GM19467 (cell line): ENCODE results near the gene CRYL1.
A peak's percentile ranks its signal among the peaks of the same experiment; 100 is the strongest.

Experiments used
- ATAC-seq: cut with Tn5 transposase; IDR thresholded peaks from one replicate; pipeline ENCODE4 v1.9.1; 2021; ENCODE audit warnings: mild to moderate bottlenecking, moderate library complexity; ENCODE audit not compliant: unreplicated experiment

The CRYL1 gene

GRCh38 chr13:20495087-20496023 lies 30.3 kb downstream of the CRYL1 start:
- no peak for ATAC-seq

DNA sequence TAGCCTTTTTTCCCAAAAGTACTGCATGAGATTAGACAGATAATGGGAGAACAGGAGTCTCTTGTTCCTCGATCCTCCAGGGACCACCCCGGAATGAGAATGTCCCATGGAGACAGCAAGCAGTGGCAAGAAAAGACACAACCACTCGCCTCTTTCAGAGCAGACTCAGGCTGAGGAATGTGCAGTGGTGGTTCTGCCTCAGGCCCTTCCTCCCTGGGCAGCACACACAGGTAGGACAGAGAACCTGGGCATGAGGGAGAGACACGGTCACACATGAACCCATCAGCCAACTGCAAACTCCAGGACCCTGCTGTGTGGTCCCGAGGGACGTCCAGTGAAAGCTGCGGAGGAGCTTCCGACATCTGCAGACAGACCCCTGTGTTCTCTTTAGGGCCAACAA lies 31.0 kb downstream of the CRYL1 start:
- no peak for ATAC-seq

DNA sequence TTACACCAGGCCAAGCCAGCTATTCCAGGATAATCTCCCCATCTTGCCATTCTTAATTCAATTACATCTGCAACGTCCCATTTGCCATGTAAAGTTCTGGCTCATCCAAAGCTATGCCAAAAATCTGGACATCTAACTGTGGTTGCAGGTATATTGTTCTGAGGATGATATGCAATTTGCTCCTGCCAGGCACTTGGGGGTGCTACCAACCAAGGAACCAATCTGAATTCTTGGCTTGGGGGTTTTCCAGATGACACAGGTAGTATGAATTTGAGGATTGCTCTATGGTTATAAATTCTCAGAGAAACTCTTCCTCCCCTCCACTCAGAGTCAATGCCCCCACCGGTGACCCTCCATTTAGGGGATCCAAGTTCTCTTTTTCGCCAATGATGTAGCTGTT lies 33.0 kb downstream of the CRYL1 start:
- ATAC-seq: no peak

GRCh38 chr13:20491926-20492435 lies 33.7 kb downstream of the CRYL1 start:
- no peak for ATAC-seq

- ATAC-seq: no peak
These were observed 36.4 kb downstream of the CRYL1 start for GRCh38 chr13:20489185-20489820.

DNA sequence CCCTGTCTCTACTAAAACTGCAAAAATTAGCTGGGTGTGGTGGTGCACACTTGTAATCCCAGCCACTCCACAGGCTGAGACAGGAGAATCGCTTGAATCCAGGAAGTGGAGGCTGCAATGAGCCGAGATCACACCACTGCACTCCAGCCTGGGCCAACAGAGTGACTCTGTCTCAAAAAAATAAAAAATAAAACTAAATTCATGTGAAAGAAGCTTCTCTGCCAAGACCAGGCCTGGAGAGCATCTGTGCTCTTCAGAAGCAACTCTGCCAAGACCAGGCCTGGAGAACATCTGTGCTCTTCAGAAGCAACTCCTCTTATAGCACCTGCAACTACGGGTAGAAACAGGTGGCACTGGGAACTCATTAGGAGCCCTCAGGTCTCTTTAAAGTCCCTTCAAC lies 37.7 kb downstream of the CRYL1 start:
- no peak for ATAC-seq

- ATAC-seq: no peak
These were observed 42.9 kb downstream of the CRYL1 start for GRCh38 chr13:20482787-20483186.

DNA sequence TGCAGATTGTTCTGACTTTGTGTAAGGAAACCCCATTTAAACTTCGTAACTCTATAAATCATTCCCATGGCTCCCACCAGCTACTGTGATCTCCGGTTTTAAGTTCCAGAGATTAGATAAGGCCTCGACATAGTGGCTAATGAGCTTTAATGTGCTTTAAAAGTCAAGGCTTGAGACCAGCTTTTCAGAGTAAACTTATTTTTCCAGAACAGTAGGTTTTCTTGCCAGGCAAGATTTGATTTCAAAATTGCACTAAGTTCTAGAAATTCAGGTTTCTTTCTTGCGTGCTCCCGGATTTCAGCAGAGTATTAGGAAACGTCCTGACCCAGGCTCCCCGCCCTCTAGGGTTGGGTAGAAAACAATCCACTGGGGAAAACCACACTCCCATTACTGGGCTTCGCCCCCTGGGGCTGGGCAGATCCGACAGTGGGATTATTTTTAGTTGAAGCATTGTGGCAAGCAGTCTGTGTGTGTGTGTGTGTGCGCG lies 43.3 kb downstream of the CRYL1 start:
- ATAC-seq: no peak

DNA sequence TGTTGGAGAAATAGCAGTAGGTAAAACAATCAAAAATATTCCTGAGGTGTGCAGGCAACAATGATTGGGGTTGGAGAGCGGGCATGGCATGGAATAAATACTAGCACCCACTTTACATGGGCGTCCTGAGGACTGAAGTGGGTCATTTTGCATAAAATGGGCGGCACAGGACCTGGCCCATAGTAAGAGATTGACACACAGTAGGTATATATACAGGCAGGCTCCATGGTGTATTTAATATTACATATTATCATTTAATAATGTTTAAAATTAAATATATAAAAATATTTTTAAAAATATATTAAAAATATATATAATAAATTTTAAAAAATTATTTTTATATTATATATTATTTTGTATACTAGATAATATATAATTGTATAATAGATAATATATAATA lies 48.3 kb downstream of the CRYL1 start:
- ATAC-seq: no peak

DNA sequence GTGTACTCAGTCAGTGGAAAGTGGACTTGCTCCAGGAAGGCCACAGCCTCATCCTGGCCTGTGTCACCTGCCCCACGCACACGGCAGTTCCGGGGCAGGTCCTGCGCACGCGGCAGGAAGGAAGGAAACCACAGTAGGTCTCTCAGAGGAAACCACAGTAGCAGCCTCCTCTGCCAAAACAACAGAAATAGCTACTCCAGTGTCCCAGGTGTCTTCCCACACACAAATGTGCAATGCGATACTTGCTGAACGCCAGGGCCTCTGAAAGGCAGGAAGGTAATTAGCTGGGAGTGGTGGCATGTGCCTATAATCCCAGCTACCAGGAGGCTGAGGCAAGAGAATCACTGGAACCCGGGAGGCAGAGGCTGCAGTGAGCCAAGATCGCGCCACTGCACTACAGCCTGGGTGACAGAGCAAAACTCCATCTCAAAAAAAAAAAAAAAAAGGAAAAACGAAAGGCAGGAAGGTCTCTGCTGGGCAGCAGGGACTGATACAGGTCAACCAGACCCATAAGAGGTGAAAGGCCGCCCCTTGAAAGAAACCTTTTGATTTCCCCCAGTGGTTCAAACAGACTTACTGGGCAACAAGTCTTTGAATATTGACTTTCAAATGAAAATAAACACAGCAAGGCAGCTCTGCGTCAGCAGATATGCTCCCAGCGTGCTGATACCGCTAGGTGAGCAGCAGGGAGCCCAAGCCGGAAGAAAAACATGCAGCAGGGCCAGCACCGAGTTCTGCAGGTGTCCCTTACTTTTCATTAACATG lies 49.5 kb downstream of the CRYL1 start:
- ATAC-seq: peak; percentile 98

DNA sequence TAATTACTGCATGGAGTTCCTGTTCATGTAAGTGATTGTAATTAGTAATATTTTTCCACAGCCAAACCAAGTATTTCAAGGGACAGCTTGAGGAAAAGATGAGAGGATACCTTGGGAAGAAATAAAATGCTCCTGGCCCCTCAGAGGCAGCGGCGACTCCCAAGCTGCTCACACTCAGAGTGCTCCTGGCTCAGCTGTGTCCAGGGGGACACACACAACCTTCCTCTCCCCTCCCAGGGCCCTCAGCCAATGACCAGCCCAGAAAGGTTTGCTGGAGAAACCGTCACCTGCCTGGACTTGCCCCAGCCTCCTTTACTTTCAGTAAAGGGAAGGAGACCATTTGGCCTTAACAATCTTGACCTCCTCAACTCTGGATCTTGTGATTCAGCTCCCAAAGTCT lies 51.1 kb downstream of the CRYL1 start:
- ATAC-seq: no peak

- no peak for ATAC-seq
These were observed 51.8 kb downstream of the CRYL1 start for GRCh38 chr13:20473888-20474287.

- ATAC-seq: no peak
These were observed 52.5 kb downstream of the CRYL1 start for GRCh38 chr13:20473139-20473538.

GRCh38 chr13:20472531-20472930 lies 53.1 kb downstream of the CRYL1 start:
- no peak for ATAC-seq

DNA sequence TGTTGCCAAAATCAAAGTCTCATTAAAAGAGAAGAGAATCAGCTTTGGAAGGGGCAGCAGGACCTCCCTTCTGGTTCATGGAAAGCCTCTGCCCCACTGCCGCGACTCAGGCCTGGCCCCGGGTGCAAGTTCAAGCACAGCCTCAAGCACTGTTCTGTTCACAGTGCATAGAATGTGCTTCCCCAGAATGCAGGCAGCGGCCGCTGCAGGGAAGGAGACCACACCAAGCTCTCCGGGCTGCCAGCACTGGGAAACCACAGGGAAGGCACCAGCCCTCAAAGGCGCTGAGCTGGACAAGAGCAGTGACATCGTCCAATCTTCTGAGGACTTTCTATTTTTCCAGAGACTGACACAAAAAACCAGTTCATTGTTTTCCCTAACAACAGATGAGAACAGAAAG lies 55.5 kb downstream of the CRYL1 start:
- no peak for ATAC-seq

DNA sequence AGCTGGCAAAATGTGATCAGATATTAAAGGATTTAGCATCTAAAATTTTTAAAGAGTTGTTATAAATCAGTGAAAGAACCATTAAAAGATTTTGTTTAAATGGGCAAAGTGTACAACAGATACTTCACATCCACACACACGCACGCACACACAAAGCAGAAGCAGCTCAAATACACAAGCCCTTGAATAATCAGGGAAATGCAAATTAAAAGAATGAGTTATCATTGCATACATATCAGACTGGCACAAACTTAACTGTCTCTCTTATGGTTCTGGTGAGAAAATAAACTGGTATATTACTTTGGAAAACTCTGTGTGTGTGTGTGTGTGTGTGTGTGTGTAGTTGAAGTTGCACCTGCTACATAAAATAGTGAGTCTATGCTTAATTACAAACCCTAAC lies 59.3 kb downstream of the CRYL1 start:
- ATAC-seq: no peak

- no peak for ATAC-seq
These were observed 60.3 kb downstream of the CRYL1 start for GRCh38 chr13:20465218-20465879.

- no peak for ATAC-seq
These were observed 62.7 kb downstream of the CRYL1 start for GRCh38 chr13:20462921-20463320.

- ATAC-seq: no peak
These were observed 63.1 kb downstream of the CRYL1 start for GRCh38 chr13:20462533-20462915.

DNA sequence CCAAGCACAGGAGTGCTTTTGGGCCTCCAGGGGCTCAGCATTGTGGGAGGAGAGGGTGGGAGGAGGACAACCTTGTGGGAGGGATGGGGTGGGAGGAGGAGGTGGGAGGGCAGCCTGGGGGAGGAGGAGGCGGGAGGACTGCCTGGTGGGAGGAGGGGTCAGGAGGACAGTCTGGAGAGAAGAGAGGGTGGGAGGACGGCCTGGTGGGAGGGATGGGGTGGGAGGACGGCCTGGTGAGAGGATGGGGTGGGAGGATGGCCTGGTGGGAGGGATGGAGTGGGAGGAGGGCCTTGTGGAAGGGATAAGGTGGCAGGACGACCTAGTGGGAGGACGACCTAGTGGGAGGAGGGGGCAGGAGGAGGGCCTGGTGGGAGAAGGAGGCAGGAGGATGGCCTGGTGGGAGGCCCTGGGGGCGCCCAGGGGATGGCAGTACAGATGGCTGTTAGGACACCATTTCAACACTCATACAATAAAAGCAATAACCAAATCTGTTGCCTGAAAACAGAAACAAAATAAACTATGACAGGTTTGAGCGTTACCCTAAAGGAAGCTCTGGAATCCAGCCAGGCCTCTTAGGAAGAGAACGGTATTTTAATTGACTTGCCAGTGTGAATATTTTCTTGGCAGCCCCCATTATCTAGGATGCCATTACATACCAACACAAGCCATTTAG lies 63.7 kb downstream of the CRYL1 start:
- ATAC-seq: no peak
